ENCODE results near the gene OR52E8.

DNA sequence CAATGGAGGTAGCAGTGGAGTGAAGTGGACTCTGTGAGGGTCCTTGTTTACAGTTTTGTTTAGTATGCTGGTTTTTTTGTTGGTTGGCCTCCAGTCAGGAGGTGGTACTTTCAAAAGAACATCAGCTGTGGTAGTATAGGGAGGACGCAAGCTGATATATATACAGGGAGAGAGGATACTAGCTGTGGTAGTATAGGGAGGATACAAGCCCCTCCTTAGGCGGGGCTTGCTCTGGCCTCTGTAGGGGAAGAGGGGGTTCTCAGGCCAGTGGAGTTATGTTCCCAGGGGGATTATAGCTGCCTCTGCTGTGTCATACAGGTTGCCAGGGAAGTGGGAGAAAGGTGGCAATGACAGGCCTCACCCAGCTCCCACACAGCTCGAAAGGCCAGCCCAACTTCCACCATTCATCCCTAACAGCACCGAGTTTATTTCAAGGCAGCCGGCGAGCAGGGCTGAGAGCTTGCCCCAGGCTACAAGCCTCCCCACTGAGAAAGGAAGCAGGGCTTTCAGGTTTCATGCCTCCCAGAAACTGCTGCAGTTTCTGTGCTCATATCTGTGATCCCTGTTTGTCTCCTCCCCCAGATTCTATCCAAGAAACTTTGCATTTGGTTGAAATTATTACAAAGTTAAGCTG, 26.2 kb downstream of the OR52E8 start:
- TF ChIP-seq POLR2A (IDR thresholded peaks at IDR 0.05): no peak
- no peak for TF ChIP-seq CTCF (IDR thresholded peaks at IDR 0.05)
